Measurements from ENCODE around the gene PALD1. TPM values are rescaled to one million over a fixed set of nuclear protein-coding genes. Genes with fewer than 3 reads are reported as not detected.

The PALD1 gene
- total and polyA plus RNA-seq, 9 of the 15 experiments (the other 6 are each of a cell fraction or from before 2014, with no cell fraction given), result 0.03 to 0.29 (median 0.09) TPM; not detected in 2

- TF ChIP-seq ZBTB40 (IDR thresholded peaks at IDR 0.05), result no peak
- no peak for TF ChIP-seq ZBTB40 (CRISPR knock-in tag; IDR thresholded peaks at IDR 0.05)
- no peak for TF ChIP-seq PCBP2 (IDR thresholded peaks at IDR 0.05; ENCODE audit: low read depth, low read length, poor library complexity, severe bottlenecking)
- TF ChIP-seq CBX8 (IDR thresholded peaks at IDR 0.05; ENCODE audit: borderline replicate concordance, extremely low read depth, low read depth, low read length, poor library complexity, severe bottlenecking), result no peak
- TF ChIP-seq POLR2AphosphoS2 (IDR thresholded peaks at IDR 0.05; ENCODE audit: low read length), result no peak
- no peak for TF ChIP-seq POLR3A (IDR thresholded peaks at IDR 0.05; ENCODE audit: borderline replicate concordance, extremely low read depth, insufficient read depth, insufficient read length)
- TF ChIP-seq MED1 (CRISPR knock-in tag; IDR thresholded peaks at IDR 0.05; ENCODE audit: borderline replicate concordance), result no peak
- TF ChIP-seq BRF2 (IDR thresholded peaks at IDR 0.05; ENCODE audit: borderline replicate concordance, insufficient read depth, insufficient read length), result no peak
- no peak for TF ChIP-seq GATAD2A (IDR thresholded peaks at IDR 0.05)
- TF ChIP-seq NKRF (IDR thresholded peaks at IDR 0.05; ENCODE audit: borderline replicate concordance), result no peak
- no peak for TF ChIP-seq CREB3 (tag; conservative IDR thresholded peaks at IDR 0.05; ENCODE audit: low read depth)
These were observed 36.6 kb downstream of the PALD1 start (continued) for GRCh38 chr10:70515035-70515667.
